GM12865 (cell line): Measurements from ENCODE around the gene CFI.

Experiments
- DNase-seq: peaks from one replicate; pipeline ENCODE4 v3.0.0; 2010; ENCODE audit warnings: low read depth
- H3K4me3 ChIP-seq: 2 replicates; pipeline ENCODE4 v1.5.1; 2011; ENCODE audit warnings: mild to moderate bottlenecking, low read depth, low read length, control low read depth
- TF ChIP-seq, protein P1 (sequence below): IDR thresholded peaks from 2 replicates; pipeline ENCODE4 v1.5.1; 2011; ENCODE audit warnings: low read length, control low read depth, low read depth, inconsistent platforms; ENCODE audit not compliant: insufficient read depth; ENCODE audit errors: missing control alignments

CFI gene

DNA sequence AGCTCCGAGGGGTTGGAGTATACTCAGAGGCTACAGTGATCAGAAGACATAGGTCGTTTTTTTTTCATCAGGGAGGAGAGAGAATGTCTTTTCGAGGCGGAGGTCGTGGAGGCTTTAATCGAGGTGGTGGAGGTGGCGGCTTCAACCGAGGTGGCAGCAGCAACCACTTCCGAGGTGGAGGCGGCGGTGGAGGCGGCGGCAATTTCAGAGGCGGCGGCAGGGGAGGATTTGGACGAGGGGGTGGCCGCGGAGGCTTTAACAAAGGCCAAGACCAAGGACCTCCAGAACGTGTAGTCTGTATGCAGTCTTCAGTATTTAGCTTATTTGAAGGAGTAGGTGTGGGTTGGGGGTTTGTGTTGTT is 14.3 kb upstream of the CFI start:
- DNase-seq: peak; percentile 29
- H3K4me3 ChIP-seq: peak overlapping the region; percentile 67
- TF ChIP-seq, protein P1, sequence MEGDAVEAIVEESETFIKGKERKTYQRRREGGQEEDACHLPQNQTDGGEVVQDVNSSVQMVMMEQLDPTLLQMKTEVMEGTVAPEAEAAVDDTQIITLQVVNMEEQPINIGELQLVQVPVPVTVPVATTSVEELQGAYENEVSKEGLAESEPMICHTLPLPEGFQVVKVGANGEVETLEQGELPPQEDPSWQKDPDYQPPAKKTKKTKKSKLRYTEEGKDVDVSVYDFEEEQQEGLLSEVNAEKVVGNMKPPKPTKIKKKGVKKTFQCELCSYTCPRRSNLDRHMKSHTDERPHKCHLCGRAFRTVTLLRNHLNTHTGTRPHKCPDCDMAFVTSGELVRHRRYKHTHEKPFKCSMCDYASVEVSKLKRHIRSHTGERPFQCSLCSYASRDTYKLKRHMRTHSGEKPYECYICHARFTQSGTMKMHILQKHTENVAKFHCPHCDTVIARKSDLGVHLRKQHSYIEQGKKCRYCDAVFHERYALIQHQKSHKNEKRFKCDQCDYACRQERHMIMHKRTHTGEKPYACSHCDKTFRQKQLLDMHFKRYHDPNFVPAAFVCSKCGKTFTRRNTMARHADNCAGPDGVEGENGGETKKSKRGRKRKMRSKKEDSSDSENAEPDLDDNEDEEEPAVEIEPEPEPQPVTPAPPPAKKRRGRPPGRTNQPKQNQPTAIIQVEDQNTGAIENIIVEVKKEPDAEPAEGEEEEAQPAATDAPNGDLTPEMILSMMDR: no peak

GRCh38 chr4:109815151-109816081 is 13.6 kb upstream of the CFI start, which contains the start of gene GAR1:
TSS of gene GAR1 (plus strand) at chr4:109815762. CDS start at chr4:109816165, 403 bp downstream.
- H3K4me3 ChIP-seq: peak within 1 kb of the TSS; percentile 67
- peak; percentile 94 for DNase-seq
- TF ChIP-seq, protein P1: no peak

DNA sequence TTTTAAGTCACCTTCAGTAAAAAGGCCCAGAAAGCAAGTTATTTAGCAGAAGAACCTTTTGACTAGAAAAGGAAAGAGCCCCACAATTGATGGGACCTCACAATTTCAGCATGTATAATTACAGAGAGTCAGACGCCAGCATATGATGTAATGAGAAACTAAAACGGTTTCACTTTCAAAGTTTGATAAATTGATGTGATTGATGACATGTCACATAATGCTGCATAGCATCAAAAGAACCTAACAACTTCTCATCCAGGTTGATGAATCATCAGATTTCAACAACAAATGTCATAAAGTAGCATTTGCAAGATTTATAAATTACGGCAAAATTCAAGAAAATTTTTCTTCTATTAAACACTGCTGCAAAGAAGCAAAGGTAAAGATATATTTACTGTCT is 9.9 kb upstream of the CFI start:
- H3K4me3 ChIP-seq: no peak overlapping the region
- no peak for DNase-seq
- TF ChIP-seq, protein P1: no peak

DNA sequence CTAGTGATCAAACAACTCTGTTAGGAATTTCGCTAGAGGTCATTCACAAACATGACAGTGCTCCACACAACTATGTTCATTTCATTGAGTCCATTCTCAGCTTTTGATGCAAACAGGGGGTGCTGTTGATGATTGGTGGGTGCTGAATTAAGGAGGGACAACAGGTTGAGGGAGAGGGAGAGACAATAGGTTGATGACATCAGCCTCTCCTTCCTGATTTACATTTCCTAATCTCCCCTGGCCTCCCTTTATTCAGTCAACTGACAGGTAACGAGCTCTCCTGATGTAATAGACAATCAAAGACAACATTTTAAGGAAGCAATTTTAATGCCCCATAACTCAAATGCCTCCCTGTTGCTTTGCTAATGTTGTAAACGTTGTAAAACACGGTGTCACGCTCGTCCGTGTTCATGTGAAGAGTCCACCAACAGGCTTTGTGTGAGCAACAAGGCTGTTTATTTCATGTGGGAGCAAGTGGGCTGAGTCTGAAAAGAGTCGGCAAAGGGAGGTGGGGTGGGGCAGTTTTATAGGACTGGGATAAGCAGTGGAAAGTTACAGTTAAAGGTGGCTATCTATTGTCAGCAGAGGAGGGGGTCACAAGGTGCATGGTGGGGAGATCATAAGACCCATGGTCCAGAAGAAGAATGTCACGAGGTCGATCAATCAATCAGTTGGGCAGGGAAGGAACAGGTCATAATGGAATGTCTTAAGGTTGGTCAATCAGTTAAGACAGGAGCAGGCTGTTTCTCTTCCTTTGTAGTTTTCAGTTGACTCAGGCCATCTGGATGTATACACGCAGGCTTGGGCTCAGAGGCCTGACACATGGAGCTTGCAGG is 9.0 kb upstream of the CFI start:
- H3K4me3 ChIP-seq: no peak overlapping the region
- no peak for DNase-seq
- TF ChIP-seq, protein P1: no peak

DNA sequence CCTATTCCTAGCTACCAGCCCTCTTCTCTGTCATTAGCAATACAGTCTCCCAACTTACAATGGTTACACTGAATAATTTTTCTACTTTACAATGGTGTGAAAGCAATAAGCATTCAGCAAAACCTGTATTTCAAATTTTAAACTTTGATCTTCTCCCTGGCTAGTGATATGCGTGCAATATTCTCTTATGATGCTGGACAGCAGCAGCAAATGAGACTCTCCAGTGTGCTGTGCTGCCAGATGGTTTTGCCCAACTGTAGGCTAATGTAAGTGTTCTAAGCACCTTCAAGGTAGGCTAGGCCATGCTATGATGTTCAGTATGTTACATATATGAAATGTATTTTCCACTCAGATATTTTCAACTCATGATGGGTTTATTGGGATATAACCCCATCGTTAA is 7.9 kb upstream of the CFI start:
- TF ChIP-seq, protein P1: no peak
- no peak overlapping the region for H3K4me3 ChIP-seq
- no peak for DNase-seq

- TF ChIP-seq, protein P1: peak; percentile 51
- peak; percentile 66 for DNase-seq
- H3K4me3 ChIP-seq: no peak overlapping the region
Measured at GRCh38 chr4:109803924-109804571, 2.2 kb upstream of the CFI start.
